Endothelial cell of umbilical vein (primary cell): ENCODE results near the gene TESK1. TPM values are rescaled to one million over a fixed set of nuclear protein-coding genes. Genes with fewer than 3 reads are reported as not detected.

ENCODE experiments used
- BruUV-seq: library from RNA; stranded (reverse); fragments of 400-500 nt; replicated peaks from 2 replicates; lab custom pipeline; 2021; lab: Mats Ljungman, UMichigan
- CTCF ChIA-PET: fragments of 300-600, 350-600 bp; sonication (Branson Sonifier 250); formaldehyde crosslinking; loops from one replicate; lab custom pipeline; 2021; ENCODE audit warnings: antibody characterized with exemption, inconsistent platforms; lab: Charles Lee
- POLR2A ChIA-PET: fragments of 300-600, 350-600 bp; sonication (Branson Sonifier 250); formaldehyde crosslinking; loops from one replicate; lab custom pipeline; 2021; ENCODE audit warnings: antibody characterized with exemption, inconsistent platforms; lab: Charles Lee
- DNase-seq: peaks from one replicate; pipeline ENCODE4 v3.0.0-alpha.2; 2011; ENCODE audit warnings: low read depth, low spot score
- FAIRE-seq: peaks from 2 replicates; lab custom pipeline; 2011; peaks lifted over from hg19 to GRCh38; lab: Jason Lieb, UNC
- H2AFZ ChIP-seq: 2 replicates; pipeline ENCODE4 v1.6.0; 2012; ENCODE audit warnings: low read depth, low read length, control low read depth, inconsistent platforms
- H3K27ac ChIP-seq: 2 replicates; pipeline ENCODE4 v1.5.1; 2011; ENCODE audit warnings: low read depth, mild to moderate bottlenecking, control low read depth, low read length, moderate library complexity; ENCODE audit not compliant: insufficient read depth
- H3K27me3 ChIP-seq, 2 experiments: 2 replicates each; pipeline versions ENCODE4 v1.6.0 to v1.6.1; 2011; ENCODE audit warnings: low read length in 2 of 2, mixed read lengths in 1 of 2; ENCODE audit not compliant: control insufficient read depth in 2 of 2, insufficient read depth in 2 of 2
- H3K36me3 ChIP-seq, 2 experiments: 2 replicates in 1 of 2; 3 replicates in 1 of 2; pipeline ENCODE4 v1.5.1; 2011; ENCODE audit warnings: low read length in 2 of 2, mild to moderate bottlenecking in 1 of 2, moderate library complexity in 1 of 2; ENCODE audit not compliant: control insufficient read depth in 2 of 2, insufficient read depth in 2 of 2; ENCODE audit errors: extremely low read depth in 1 of 2
- H3K4me1 ChIP-seq: 3 replicates; pipeline ENCODE4 v1.5.1; 2011; ENCODE audit warnings: mild to moderate bottlenecking, low read length; ENCODE audit not compliant: control insufficient read depth, insufficient read depth; ENCODE audit errors: extremely low read depth
- H3K4me2 ChIP-seq: 2 replicates; pipeline ENCODE4 v1.6.1; 2011; ENCODE audit warnings: low read length, control low read depth, mixed read lengths; ENCODE audit not compliant: insufficient read depth
- H3K4me3 ChIP-seq, 3 experiments: fragments of 200-600 bp in 1 of 3; sonication (generic), shearing (Covaris generic) in 1 of 3; replicated peaks in 1 of 3; 2 replicates each; pipeline ENCODE4 v1.5.1; 2011 to 2016; ENCODE audit warnings: control low read depth in 3 of 3, low read length in 3 of 3, mild to moderate bottlenecking in 2 of 3, inconsistent platforms in 1 of 3, low read depth in 1 of 3, moderate library complexity in 1 of 3; ENCODE audit not compliant: insufficient read depth in 1 of 3
- H3K79me2 ChIP-seq: 2 replicates; pipeline ENCODE4 v1.6.0; 2012; ENCODE audit warnings: low read length, inconsistent platforms; ENCODE audit not compliant: control insufficient read depth, insufficient read depth
- H3K9ac ChIP-seq: replicated peaks from 2 replicates; pipeline ENCODE3; 2011; ENCODE audit warnings: low read length, control low read depth; ENCODE audit not compliant: insufficient read depth; ENCODE audit errors: extremely low read depth
- H3K9me1 ChIP-seq: replicated peaks from 3 replicates; pipeline ENCODE4 v1.6.0; 2011; ENCODE audit warnings: mild to moderate bottlenecking, low read length; ENCODE audit not compliant: control insufficient read depth, insufficient read depth; ENCODE audit errors: extremely low read depth
- H3K9me3 ChIP-seq: replicated peaks from 2 replicates; pipeline ENCODE4 v1.5.1; 2012; ENCODE audit warnings: low read length, inconsistent platforms; ENCODE audit not compliant: control insufficient read depth, insufficient read depth
- H4K20me1 ChIP-seq: replicated peaks from 2 replicates; pipeline ENCODE3; 2011; ENCODE audit warnings: mild to moderate bottlenecking, low read length; ENCODE audit not compliant: control insufficient read depth, insufficient read depth; ENCODE audit errors: extremely low read depth
- CTCF ChIP-seq, 2 donors: IDR thresholded peaks; 1 replicate in 1 of 2; 2 replicates in 1 of 2; pipeline ENCODE4 v1.5.1; 2011; ENCODE audit warnings: low read length in 2 of 2, mild to moderate bottlenecking in 2 of 2, moderate library complexity in 2 of 2, control low read depth in 1 of 2, inconsistent platforms in 1 of 2, low read depth in 1 of 2; ENCODE audit not compliant: insufficient read depth in 1 of 2; ENCODE audit errors: extremely low read depth in 1 of 2
- EZH2 ChIP-seq: IDR thresholded peaks from 2 replicates; pipeline ENCODE4 v1.6.1; 2012; ENCODE audit warnings: borderline replicate concordance, low read depth, mild to moderate bottlenecking, moderate library complexity, low read length, inconsistent platforms; ENCODE audit not compliant: severe bottlenecking
- FOS ChIP-seq: IDR thresholded peaks from 2 replicates; pipeline ENCODE4 v1.6.1; 2011; ENCODE audit warnings: mild to moderate bottlenecking, low read length, moderate library complexity, borderline replicate concordance; ENCODE audit not compliant: insufficient read depth
- GATA2 ChIP-seq: IDR thresholded peaks from 2 replicates; pipeline ENCODE4 v1.7.0; 2011; ENCODE audit warnings: low read depth, mild to moderate bottlenecking, moderate library complexity, mixed read lengths, low read length; ENCODE audit not compliant: insufficient read length, insufficient read depth
- JUN ChIP-seq: IDR thresholded peaks from 2 replicates; pipeline ENCODE4 v1.6.1; 2011; ENCODE audit warnings: borderline replicate concordance, low read depth; ENCODE audit not compliant: insufficient read length, insufficient read depth
- MAX ChIP-seq: IDR thresholded peaks from 2 replicates; pipeline ENCODE4 v1.6.1; 2011; ENCODE audit not compliant: insufficient read depth, insufficient read length
- MYC ChIP-seq: IDR thresholded peaks from one replicate; pipeline ENCODE4 v1.6.1; 2011; ENCODE audit warnings: mild to moderate bottlenecking, low read depth, low read length
- POLR2A ChIP-seq: IDR thresholded peaks from 2 replicates; pipeline ENCODE4 v1.6.1; 2012; ENCODE audit warnings: low read depth, mild to moderate bottlenecking, control low read depth, low read length
- POLR2AphosphoS5 ChIP-seq: IDR thresholded peaks from 2 replicates; pipeline ENCODE4 v1.6.1; 2012; ENCODE audit warnings: low read depth, mild to moderate bottlenecking, control low read depth, low read length, moderate library complexity; ENCODE audit not compliant: insufficient read depth
- dilution Hi-C: fragments of 300-500 bp; cut with MboI; formaldehyde crosslinking; loops from one replicate; pipeline ENCODE4 v1.15.0; 2019; ENCODE audit warnings: low sequenced_read_pairs; ENCODE audit not compliant: extremely low pct_ligation_motif_present
- intact Hi-C: fragments of 100-400 bp; cut with micrococcal nuclease; formaldehyde crosslinking; loops from one replicate; pipeline ENCODE4 v1.10.0; 2022
- polyA plus RNA-seq, 4 experiments: library from polyadenylated mRNA; depleted of rRNA in 3 of 4; stranded (reverse) in 3 of 4; unstranded in 1 of 4; fragments of >200 nt; gene quantifications; 2 replicates each; pipeline versions ENCODE4 v1.2.1 to v1.2.3, GENCODE V29; 2011 to 2012; ENCODE audit warnings: missing spikeins in 1 of 4
- total RNA-seq: library from RNA; stranded (reverse); gene quantifications from 2 replicates; pipeline ENCODE4 v1.2.3, GENCODE V29; 2021

Gene TESK1
- total and polyA plus RNA-seq, 2 donors (not counting 3 experiments of a cell fraction or from before 2014, with no cell fraction given), result 25.3 to 26.4 TPM

- dilution Hi-C loops, result no loop called here
- CTCF ChIA-PET, result no interaction called here
- no peak for TF ChIP-seq JUN
- TF ChIP-seq CTCF (IDR thresholded peaks at IDR 0.05; ENCODE audit: extremely low read depth in 1 of 2, insufficient read depth in 1 of 2, low read depth in 1 of 2, low read length in 2 of 2), result no peak
- no peak for TF ChIP-seq EZH2
- TF ChIP-seq MAX, result no peak
- TF ChIP-seq POLR2A, result no peak
- no peak for TF ChIP-seq FOS
- no peak for TF ChIP-seq MYC
- no peak for TF ChIP-seq GATA2
- TF ChIP-seq POLR2AphosphoS5, result no peak
- Histone ChIP-seq H3K9me1 (no peaks in the 10 kb centered on the region), H2AFZ (no peak overlapping the region), H3K27ac (no peak overlapping the region), H3K36me3 (peaks cover 9 to 35% of the 10 kb centered on the region in 2 experiments), H3K4me1 (peaks cover 9% of the 10 kb centered on the region), H4K20me1 (no peaks in the 10 kb centered on the region), H3K27me3 (no peaks in the 10 kb centered on the region), H3K9ac (no peak overlapping the region), H3K4me2 (no peak overlapping the region), H3K4me3 (no peak overlapping the region), H3K79me2 (no peaks in the 10 kb centered on the region), H3K9me3 (no peaks in the 10 kb centered on the region)
- intact Hi-C loops, result loop anchor here (10.0 kb wide), 1 partner anchor 286 kb away; no protein-coding TSS in a partner anchor
- no peak for FAIRE-seq
- POLR2A ChIA-PET, result no interaction called here
- no TSS peak for BruUV-seq
- no peak for DNase-seq
Measured at GRCh38 chr9:35560625-35561337, 44.3 kb upstream of the TESK1 start.
